Activated gamma-delta T cell (primary cell): ENCODE results near the gene ACSS1.

Experiments used
- DNase-seq: peaks from one replicate; lab custom pipeline; 2025; lab: John Stamatoyannopoulos, UW

ACSS1 gene

DNA sequence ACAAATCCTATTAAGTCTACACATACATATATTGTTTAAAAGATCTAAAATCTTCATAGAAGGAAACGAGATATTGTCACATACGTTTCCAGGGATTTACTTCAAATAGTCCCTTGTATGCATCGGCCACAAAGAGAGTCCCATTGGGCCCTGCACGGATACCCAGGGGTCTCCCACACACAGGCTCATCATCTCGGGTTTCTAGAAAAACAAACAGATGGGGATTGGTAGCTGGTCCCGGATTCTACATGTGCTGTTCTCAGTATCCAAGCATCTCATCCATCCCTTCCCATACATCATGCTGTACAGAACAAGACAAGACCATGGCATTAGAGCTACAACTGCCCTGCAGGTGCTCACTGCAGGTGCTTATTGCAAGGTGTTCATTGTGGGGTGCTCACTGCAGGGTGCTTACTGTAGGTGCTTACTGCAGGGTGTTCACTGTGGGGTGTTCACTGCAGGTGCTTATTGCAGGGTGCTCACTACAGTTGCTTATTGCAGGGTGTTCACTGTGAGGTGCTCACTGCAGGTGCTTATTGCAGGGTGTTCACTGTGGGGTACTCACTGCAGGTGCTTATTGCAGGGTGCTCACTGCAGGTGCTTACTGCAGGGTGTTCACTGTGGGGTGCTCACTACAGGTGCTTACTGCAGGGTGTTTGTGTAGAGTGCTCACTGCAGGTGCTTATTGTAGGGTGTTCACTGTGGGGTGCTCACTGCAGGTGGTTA is 86.4 kb downstream of the ACSS1 start:
- DNase-seq = no peak

DNA sequence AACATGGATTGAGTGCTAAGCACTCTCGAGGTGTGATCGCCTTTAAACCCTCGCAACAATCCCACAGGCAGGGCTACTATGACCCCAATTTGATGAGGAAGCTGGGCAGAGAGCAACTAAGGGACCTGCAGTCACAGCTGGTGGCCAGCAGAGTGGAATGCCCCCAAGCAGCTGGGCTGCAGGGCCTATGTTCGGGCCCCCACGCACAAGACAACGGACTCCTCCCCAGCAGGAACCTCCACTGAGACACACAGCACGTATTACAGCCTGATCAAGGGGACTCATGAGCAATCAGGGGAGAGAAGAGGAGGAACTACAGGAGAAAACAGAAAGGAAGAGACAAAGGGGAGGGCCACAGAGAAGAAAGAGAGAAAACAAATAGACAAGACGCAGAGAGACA is 87.2 kb downstream of the ACSS1 start:
- DNase-seq = no peak

DNA sequence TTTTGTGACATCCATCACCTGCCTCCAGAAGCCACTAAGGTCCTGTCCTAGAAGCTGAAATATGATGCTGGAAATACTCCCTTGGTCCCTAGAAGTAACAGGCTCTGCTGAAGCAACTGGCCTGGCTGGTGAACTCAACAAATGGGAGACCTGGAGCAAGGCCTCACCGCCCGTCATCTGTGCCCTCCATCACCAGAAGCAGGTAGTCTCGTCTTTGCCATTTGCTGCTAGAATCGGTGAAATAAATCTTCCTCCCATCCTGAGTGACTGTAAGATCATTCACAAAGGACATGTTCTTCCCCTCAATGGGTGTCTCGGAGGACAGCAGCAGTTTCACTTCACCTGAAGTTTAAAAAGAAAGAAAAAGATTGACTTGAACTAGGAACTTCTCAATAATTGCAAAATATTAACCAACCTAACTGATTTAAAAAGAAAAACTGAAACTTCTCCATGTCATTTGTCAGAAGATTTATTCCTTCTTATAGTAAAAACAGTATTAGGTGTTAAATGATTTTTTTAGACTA is 87.8 kb downstream of the ACSS1 start:
- DNase-seq = no peak

DNA sequence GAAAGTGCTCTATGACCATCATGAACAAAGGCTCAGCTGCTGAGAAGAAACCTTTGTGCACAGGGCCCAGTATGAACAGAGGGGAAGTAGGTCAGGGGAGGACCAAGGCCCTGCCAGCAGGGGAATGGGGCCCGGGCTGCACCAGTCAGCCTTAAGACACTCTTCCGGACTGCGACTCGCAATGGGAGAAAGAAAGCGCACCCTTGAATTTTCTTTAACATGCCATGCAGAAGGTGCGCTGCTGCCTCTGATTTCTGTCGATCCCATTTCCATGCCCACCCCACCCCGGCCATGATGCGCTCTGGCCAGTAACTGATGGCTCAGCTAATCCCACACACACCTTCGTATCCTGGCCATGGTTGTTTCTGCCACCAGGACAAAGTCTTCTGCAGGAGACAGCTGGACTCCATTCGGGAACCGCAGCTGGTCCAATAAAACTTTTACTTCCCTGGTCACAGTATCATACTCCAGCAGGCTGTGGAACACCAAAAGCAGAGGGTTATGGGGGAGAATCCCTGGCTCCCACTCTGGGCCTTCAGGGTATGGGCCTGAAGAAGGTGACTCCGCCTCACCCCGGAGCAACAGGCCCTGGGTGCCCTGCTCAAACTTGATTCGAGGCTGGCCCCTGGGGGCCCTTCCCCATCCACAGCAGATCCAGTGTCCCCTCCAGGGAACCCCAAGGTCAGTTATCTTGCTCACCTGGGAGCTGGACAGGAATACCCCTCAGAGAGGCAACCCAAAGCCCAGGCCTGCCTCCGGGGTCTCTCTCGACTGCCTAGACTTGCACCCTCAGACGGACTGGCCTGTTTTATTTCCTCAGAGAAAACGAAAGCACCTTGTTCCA is 88.5 kb downstream of the ACSS1 start:
- DNase-seq = no peak

DNA sequence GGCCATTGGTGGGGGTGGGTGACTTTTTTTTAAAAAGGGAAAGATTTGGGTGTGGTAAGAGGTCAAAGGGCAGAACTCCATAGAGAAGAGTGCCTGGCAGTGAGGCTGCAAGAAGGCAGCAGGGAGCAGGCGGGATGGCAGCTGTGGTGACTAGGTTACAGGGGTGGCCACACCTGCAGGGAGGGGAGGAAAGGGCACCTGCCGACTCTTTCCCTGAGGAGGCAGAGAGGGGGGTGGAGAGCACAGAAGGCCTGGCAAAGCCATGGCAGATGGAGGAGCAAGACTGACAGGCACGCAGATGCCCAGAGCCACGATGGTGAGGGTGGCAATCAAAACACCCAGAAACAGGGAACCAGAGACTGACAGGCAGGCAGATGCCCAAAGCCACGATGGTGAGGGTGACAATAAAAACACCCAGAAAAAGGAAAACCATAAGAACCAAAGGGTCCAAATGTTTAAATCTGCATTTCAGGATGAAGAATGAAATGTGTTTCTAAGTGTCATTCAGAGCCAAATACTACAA is 89.6 kb downstream of the ACSS1 start:
- DNase-seq = no peak

- no peak for DNase-seq
These were observed 91.5 kb downstream of the ACSS1 start for GRCh38 chr20:24966317-24967012.

DNA sequence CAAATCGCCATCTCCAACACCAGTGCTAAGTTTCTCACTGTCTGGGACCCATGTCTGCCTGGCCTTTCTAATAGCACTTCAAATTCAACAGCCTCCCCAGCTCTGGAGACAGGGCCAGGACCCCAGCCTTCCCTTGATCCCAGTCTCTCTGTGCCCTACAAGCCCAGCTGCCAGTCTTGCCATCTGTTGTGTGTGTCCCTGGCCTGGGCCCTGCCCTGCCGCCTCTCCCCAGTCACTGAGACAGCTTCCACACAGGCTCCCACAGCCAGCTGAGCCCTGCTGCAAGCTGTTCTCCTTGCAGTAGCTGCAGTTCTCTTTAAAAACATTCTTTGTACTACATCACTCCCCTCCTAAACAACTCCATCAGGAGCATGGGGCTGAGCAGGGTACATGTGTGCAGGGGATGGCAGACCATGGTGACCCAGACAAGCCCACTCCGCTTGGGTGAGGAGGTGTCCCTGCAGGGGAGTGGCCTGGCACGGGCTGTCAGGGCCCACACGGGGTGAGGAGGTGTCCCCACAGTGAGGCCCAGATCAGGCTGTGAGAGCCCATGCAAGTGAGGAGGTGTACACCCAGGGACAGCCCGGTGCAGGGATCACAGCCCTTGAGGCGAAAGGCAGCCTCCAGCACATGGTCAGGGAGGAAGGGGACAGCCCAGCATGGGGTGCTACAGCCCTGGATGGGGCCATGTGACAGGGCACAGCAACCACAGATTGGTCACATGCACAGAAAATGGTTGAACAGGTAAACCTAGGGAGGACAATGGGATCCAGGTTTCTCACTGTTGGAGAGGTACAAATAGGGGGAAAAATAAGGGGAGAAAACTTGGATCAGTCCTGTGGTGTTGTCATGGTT is 92.6 kb downstream of the ACSS1 start:
- no peak for DNase-seq

GRCh38 chr20:24964506-24964840 is 93.5 kb downstream of the ACSS1 start:
- DNase-seq = no peak

DNA sequence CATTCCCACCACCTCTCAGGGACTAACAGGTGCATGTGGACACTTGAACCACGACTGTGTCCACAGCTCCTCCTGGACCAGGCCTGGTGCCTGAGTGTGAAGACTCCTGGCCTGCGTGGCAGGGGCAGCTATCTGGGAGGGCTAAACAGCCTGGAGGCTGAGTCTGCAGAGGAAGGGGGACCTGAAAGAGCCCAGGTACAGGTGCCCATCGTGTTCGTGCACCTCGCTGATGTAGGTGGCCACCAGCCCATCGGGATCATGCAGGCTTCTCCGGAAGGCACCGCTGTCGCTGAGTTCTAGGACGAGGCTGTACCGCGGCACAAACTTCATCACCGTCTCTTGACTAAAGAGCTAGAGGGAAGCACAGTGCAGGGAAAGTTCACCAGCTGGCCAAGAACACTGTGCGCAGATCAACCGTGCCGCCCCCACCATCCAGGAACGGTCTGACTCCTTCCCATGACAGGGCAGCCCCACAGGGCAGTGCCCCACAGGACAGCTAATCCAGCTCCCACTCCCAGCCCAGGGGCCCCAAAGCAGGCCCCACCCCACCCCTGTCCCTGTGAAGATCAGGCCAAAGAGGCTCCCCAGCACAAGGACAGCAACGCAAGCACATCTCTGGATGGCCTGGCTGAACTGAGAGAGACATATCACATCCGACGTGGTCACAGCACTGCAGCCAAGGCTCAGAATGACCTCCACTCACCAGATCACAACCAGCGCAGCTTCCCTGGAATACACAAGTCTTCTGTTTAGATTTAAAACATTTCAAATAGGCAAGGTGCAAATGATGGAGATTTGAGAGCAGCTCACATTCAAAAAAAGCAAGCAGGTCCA is 94.0 kb downstream of the ACSS1 start:
- no peak for DNase-seq

- no peak for DNase-seq
These were observed 95.4 kb downstream of the ACSS1 start for GRCh38 chr20:24962510-24962909.

DNA sequence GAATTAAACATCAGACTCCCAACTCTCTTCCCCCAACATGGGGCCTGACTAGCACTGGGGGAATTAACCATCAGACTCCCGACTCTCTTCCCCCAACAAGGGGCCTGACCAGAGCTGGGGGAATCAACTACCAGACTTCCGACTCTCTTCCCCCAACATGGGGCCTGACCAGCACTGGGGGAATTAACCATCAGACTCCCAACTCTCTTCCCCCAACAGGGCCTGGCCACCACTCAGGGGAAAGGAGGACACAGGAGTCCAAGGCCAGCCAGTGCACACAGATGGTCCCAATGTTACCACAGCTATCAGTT is 95.8 kb downstream of the ACSS1 start:
- DNase-seq = no peak

- DNase-seq = no peak
These were observed 96.4 kb downstream of the ACSS1 start for GRCh38 chr20:24961384-24962181.

GRCh38 chr20:24960861-24961260 is 97.1 kb downstream of the ACSS1 start:
- no peak for DNase-seq

- no peak for DNase-seq
These were observed 97.6 kb downstream of the ACSS1 start for GRCh38 chr20:24960302-24960801.

DNA sequence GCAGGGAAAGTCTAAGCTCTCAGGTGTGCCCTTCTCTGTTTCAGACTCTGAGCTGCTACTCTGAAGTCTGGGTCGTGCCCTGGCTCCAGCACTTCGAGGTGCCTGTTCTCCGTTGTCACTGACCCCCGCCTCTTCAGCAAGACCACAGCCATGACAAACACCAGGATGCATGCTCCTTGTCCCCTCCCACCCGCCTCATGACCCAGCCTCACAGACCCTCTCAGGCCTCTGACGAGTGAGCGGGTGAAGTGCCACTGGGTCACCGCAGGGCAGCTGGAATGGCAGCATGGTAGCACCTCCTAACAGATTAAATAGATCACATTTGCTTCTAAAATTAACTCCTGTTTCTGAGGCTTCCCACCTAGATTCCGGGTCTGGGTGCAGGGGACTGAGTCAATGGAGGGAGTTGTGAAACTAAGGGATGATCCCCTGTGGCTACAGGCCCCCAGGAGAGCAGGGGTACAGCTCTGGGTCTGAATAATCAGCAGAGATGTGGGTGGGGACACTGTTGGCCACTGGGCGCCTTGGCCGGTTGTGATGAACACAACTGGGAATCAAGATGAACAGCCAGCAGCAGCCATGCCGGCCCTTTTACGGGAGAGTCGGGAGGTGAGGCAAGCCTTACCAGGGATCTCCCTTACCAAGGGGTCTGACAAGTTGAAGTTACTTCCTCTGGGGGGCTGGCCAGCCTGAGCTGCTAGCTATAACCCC is 98.2 kb downstream of the ACSS1 start:
- DNase-seq = no peak

DNA sequence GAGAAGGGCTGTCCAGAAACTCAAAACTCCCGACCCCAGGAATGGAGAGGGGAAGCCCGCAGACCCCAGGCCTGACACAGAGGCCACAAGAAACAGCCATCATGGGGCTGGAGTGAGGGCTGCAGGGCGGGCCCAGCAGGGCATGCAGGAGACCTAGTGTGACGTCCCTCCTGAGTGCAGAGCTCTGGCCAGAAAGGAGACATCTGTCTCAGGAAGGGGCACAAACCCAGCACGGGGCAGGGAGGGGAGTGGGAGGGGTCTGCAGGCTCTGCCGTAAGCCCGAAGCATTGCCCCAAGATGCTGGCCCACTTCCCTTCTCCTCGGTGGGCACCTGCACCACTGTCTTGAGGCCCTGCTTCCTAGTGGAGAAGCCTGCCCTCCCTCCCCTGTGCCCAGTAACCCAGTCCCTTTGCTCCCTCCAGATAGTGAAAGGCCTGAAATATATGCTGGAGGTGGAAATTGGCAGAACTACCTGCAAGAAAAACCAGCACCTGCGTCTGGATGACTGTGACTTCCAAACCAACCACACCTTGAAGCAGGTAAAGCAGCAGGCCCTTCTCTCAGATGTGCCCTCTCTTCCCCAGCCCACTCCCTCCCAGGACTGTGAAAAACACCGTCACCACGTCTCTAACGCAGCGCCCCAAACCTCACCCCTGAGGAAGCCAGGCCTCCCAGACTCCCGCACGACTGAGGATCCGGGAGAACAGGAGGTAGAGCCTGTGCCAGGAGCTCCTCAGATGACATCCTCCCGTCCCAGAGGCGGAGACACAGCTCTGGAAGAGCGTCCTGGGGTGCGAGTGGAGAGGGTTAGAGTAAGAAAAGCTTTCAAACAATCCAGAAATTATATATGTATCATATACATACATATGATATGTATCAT is 99.2 kb downstream of the ACSS1 start:
- DNase-seq = no peak

GRCh38 chr20:24957326-24958016 is 100.5 kb downstream of the ACSS1 start:
- no peak for DNase-seq
